ENCODE results near the gene TVP23C.

GRCh38 chr17:15485045-15485444 lies 78.2 kb downstream of the TVP23C start:
- TF ChIP-seq CTCF (IDR thresholded peaks at IDR 0.05) (no peak), POLR2A (IDR thresholded peaks at IDR 0.05) (no peak)

All from adrenal gland (tissue), 5 donors.